ENCODE results near the gene GNAZ.

Gene GNAZ

DNA sequence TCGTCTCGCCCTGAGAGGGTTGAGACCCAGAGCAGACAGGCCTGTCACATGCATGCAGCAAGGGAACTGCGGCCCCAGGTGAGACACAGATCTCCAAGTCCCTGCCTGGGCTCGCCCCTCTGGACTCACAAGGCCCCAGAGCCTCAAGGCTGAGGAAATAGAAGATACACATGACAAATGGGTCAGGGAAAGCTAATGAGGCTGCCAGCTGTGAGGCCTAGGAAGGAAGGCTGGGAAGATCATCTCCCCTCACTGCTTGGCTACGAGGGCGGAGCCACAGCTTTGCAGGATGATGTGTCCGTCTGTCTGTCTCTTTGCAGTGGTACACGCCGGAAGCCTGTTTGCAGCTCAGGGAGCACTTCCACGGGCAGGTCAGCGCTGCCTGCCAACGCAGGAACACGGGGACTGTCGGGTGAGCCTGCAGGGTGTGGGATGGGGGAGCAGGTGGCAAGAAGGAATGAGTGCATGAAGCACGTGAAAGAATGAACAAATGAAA, 79.5 kb downstream of the GNAZ start:
- TF ChIP-seq EZH2phosphoT487 (conservative IDR thresholded peaks at IDR 0.05; ENCODE audit: low read length) = no peak
- TF ChIP-seq, protein P1, sequence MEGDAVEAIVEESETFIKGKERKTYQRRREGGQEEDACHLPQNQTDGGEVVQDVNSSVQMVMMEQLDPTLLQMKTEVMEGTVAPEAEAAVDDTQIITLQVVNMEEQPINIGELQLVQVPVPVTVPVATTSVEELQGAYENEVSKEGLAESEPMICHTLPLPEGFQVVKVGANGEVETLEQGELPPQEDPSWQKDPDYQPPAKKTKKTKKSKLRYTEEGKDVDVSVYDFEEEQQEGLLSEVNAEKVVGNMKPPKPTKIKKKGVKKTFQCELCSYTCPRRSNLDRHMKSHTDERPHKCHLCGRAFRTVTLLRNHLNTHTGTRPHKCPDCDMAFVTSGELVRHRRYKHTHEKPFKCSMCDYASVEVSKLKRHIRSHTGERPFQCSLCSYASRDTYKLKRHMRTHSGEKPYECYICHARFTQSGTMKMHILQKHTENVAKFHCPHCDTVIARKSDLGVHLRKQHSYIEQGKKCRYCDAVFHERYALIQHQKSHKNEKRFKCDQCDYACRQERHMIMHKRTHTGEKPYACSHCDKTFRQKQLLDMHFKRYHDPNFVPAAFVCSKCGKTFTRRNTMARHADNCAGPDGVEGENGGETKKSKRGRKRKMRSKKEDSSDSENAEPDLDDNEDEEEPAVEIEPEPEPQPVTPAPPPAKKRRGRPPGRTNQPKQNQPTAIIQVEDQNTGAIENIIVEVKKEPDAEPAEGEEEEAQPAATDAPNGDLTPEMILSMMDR (IDR thresholded peaks at IDR 0.05; ENCODE audit: insufficient read depth, low read length, poor library complexity, severe bottlenecking) = no peak
- H3K27ac ChIP-seq (ENCODE audit: low read depth, low read length) = no peak overlapping the region
- H3F3A ChIP-seq (ENCODE audit: insufficient read depth) = no peaks in the 10 kb centered on the region
- H3K9me2 ChIP-seq (replicated peaks; ENCODE audit: insufficient read depth, low read length) = no peaks in the 10 kb centered on the region
- H3K79me2 ChIP-seq (ENCODE audit: insufficient read depth, low read length) = no peaks in the 10 kb centered on the region
- no peak overlapping the region for H3K4me2 ChIP-seq (ENCODE audit: low read depth, low read length, poor library complexity, severe bottlenecking)
- no peaks in the 10 kb centered on the region for H3K9me3 ChIP-seq (ENCODE audit: insufficient read depth, low read length)
- H3K9ac ChIP-seq (ENCODE audit: low read length) = no peak overlapping the region
- no peak overlapping the region for H3K4me3 ChIP-seq (ENCODE audit: insufficient read depth, low read length, poor library complexity, severe bottlenecking)
- no peaks in the 10 kb centered on the region for H3K27me3 ChIP-seq (ENCODE audit: low read length)
- no peaks in the 10 kb centered on the region for H4K20me1 ChIP-seq (ENCODE audit: low read depth, low read length)
- H3K36me3 ChIP-seq (ENCODE audit: low read length) = no peaks in the 10 kb centered on the region
- no peak overlapping the region for H2AFZ ChIP-seq (ENCODE audit: low read depth, low read length, severe bottlenecking)

DNA sequence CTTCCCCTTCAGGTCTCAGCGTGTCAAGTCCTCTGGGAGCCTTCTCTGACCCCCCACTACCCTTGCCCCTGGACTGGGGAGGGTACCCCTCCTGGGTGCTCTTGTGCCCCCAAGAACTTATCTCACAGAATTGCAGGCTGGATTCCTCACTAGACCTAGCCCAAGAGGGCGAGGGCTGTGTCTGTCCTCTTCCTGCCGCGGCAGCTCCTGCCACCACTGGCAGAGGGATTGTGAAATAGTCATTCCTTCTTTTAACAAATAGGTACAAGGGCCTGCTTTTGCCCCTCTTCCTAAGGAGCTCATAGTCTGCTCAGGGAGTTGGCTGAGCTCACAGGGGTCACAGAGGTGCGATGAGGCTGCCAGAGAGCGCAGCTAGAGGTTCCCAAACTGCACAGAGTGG, 80.4 kb downstream of the GNAZ start:
- Histone ChIP-seq H4K20me1 (ENCODE audit: low read depth, low read length) (no peaks in the 10 kb centered on the region), H3K36me3 (ENCODE audit: low read length) (no peaks in the 10 kb centered on the region), H3K9me2 (replicated peaks; ENCODE audit: insufficient read depth, low read length) (no peaks in the 10 kb centered on the region), H3F3A (ENCODE audit: insufficient read depth) (no peaks in the 10 kb centered on the region), H3K79me2 (ENCODE audit: insufficient read depth, low read length) (no peaks in the 10 kb centered on the region), H3K4me3 (ENCODE audit: insufficient read depth, low read length, poor library complexity, severe bottlenecking) (no peak overlapping the region), H2AFZ (ENCODE audit: low read depth, low read length, severe bottlenecking) (no peak overlapping the region), H3K4me2 (ENCODE audit: low read depth, low read length, poor library complexity, severe bottlenecking) (no peak overlapping the region), H3K9me3 (ENCODE audit: insufficient read depth, low read length) (no peaks in the 10 kb centered on the region), H3K27ac (ENCODE audit: low read depth, low read length) (no peak overlapping the region), H3K27me3 (ENCODE audit: low read length) (no peaks in the 10 kb centered on the region), H3K9ac (ENCODE audit: low read length) (no peak overlapping the region)
- TF ChIP-seq, protein P1 (IDR thresholded peaks at IDR 0.05; ENCODE audit: insufficient read depth, low read length, poor library complexity, severe bottlenecking) = no peak
- TF ChIP-seq EZH2phosphoT487 (conservative IDR thresholded peaks at IDR 0.05; ENCODE audit: low read length) = no peak

DNA sequence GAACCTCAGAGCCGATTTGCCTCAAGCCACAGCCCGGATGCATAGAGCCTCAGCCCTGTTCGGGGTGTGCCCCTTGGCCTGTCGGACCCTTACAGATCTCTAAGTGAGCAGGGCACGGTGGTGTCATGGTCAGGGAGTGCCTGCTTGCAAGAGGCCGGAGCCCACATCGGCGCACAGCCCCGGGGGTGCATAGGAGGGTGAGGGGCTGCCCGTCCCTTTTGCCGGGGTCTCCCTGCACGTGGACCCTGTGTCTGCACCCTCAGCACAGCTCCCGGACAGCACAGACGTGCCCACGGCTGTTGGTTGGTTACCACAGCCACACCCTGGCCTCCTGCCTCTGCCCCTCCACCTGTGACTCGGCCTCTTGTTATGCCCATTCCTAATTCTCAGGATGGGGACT, 81.5 kb downstream of the GNAZ start:
- Histone ChIP-seq H4K20me1 (ENCODE audit: low read depth, low read length) (no peaks in the 10 kb centered on the region), H3K9me2 (replicated peaks; ENCODE audit: insufficient read depth, low read length) (no peaks in the 10 kb centered on the region), H3K9ac (ENCODE audit: low read length) (no peak overlapping the region), H3K27ac (ENCODE audit: low read depth, low read length) (no peak overlapping the region), H3K9me3 (ENCODE audit: insufficient read depth, low read length) (no peaks in the 10 kb centered on the region), H3K79me2 (ENCODE audit: insufficient read depth, low read length) (no peaks in the 10 kb centered on the region), H3K4me2 (ENCODE audit: low read depth, low read length, poor library complexity, severe bottlenecking) (no peak overlapping the region), H3K27me3 (ENCODE audit: low read length) (no peaks in the 10 kb centered on the region), H3K36me3 (ENCODE audit: low read length) (no peaks in the 10 kb centered on the region), H3F3A (ENCODE audit: insufficient read depth) (no peaks in the 10 kb centered on the region), H3K4me3 (ENCODE audit: insufficient read depth, low read length, poor library complexity, severe bottlenecking) (no peak overlapping the region), H2AFZ (ENCODE audit: low read depth, low read length, severe bottlenecking) (no peak overlapping the region)
- no peak for TF ChIP-seq EZH2phosphoT487 (conservative IDR thresholded peaks at IDR 0.05; ENCODE audit: low read length)
- TF ChIP-seq, protein P1 (IDR thresholded peaks at IDR 0.05; ENCODE audit: insufficient read depth, low read length, poor library complexity, severe bottlenecking) = no peak

All from SU-DHL-6 (cell line).